Endothelial cell of umbilical vein (primary cell): Measurements from ENCODE around the gene DUOXA1. TPM values are rescaled to one million over a fixed set of nuclear protein-coding genes. Genes with fewer than 3 reads are reported as not detected.

Source experiments
- BruUV-seq: library from RNA; stranded (reverse); fragments of 400-500 nt; replicated peaks from 2 replicates; lab custom pipeline; 2021; lab: Mats Ljungman, UMichigan
- CTCF ChIA-PET: fragments of 300-600, 350-600 bp; sonication (Branson Sonifier 250); formaldehyde crosslinking; loops from one replicate; lab custom pipeline; 2021; ENCODE audit warnings: antibody characterized with exemption, inconsistent platforms; lab: Charles Lee
- POLR2A ChIA-PET: fragments of 300-600, 350-600 bp; sonication (Branson Sonifier 250); formaldehyde crosslinking; loops from one replicate; lab custom pipeline; 2021; ENCODE audit warnings: antibody characterized with exemption, inconsistent platforms; lab: Charles Lee
- DNase-seq: peaks from one replicate; pipeline ENCODE4 v3.0.0-alpha.2; 2011; ENCODE audit warnings: low read depth, low spot score
- FAIRE-seq: peaks from 2 replicates; lab custom pipeline; 2011; peaks lifted over from hg19 to GRCh38; lab: Jason Lieb, UNC
- H2AFZ ChIP-seq: 2 replicates; pipeline ENCODE4 v1.6.0; 2012; ENCODE audit warnings: low read depth, low read length, control low read depth, inconsistent platforms
- H3K27ac ChIP-seq: 2 replicates; pipeline ENCODE4 v1.5.1; 2011; ENCODE audit warnings: low read depth, mild to moderate bottlenecking, control low read depth, low read length, moderate library complexity; ENCODE audit not compliant: insufficient read depth
- H3K27me3 ChIP-seq, 2 experiments: 2 replicates each; pipeline versions ENCODE4 v1.6.0 to v1.6.1; 2011; ENCODE audit warnings: low read length in 2 of 2, mixed read lengths in 1 of 2; ENCODE audit not compliant: control insufficient read depth in 2 of 2, insufficient read depth in 2 of 2
- H3K36me3 ChIP-seq, 2 experiments: 2 replicates in 1 of 2; 3 replicates in 1 of 2; pipeline ENCODE4 v1.5.1; 2011; ENCODE audit warnings: low read length in 2 of 2, mild to moderate bottlenecking in 1 of 2, moderate library complexity in 1 of 2; ENCODE audit not compliant: control insufficient read depth in 2 of 2, insufficient read depth in 2 of 2; ENCODE audit errors: extremely low read depth in 1 of 2
- H3K4me1 ChIP-seq: 3 replicates; pipeline ENCODE4 v1.5.1; 2011; ENCODE audit warnings: mild to moderate bottlenecking, low read length; ENCODE audit not compliant: control insufficient read depth, insufficient read depth; ENCODE audit errors: extremely low read depth
- H3K4me2 ChIP-seq: 2 replicates; pipeline ENCODE4 v1.6.1; 2011; ENCODE audit warnings: low read length, control low read depth, mixed read lengths; ENCODE audit not compliant: insufficient read depth
- H3K4me3 ChIP-seq, 3 experiments: fragments of 200-600 bp in 1 of 3; sonication (generic), shearing (Covaris generic) in 1 of 3; replicated peaks in 1 of 3; 2 replicates each; pipeline ENCODE4 v1.5.1; 2011 to 2016; ENCODE audit warnings: control low read depth in 3 of 3, low read length in 3 of 3, mild to moderate bottlenecking in 2 of 3, inconsistent platforms in 1 of 3, low read depth in 1 of 3, moderate library complexity in 1 of 3; ENCODE audit not compliant: insufficient read depth in 1 of 3
- H3K79me2 ChIP-seq: 2 replicates; pipeline ENCODE4 v1.6.0; 2012; ENCODE audit warnings: low read length, inconsistent platforms; ENCODE audit not compliant: control insufficient read depth, insufficient read depth
- H3K9ac ChIP-seq: replicated peaks from 2 replicates; pipeline ENCODE3; 2011; ENCODE audit warnings: low read length, control low read depth; ENCODE audit not compliant: insufficient read depth; ENCODE audit errors: extremely low read depth
- H3K9me1 ChIP-seq: replicated peaks from 3 replicates; pipeline ENCODE4 v1.6.0; 2011; ENCODE audit warnings: mild to moderate bottlenecking, low read length; ENCODE audit not compliant: control insufficient read depth, insufficient read depth; ENCODE audit errors: extremely low read depth
- H3K9me3 ChIP-seq: replicated peaks from 2 replicates; pipeline ENCODE4 v1.5.1; 2012; ENCODE audit warnings: low read length, inconsistent platforms; ENCODE audit not compliant: control insufficient read depth, insufficient read depth
- H4K20me1 ChIP-seq: replicated peaks from 2 replicates; pipeline ENCODE3; 2011; ENCODE audit warnings: mild to moderate bottlenecking, low read length; ENCODE audit not compliant: control insufficient read depth, insufficient read depth; ENCODE audit errors: extremely low read depth
- CTCF ChIP-seq, 2 donors: IDR thresholded peaks; 1 replicate in 1 of 2; 2 replicates in 1 of 2; pipeline ENCODE4 v1.5.1; 2011; ENCODE audit warnings: low read length in 2 of 2, mild to moderate bottlenecking in 2 of 2, moderate library complexity in 2 of 2, control low read depth in 1 of 2, inconsistent platforms in 1 of 2, low read depth in 1 of 2; ENCODE audit not compliant: insufficient read depth in 1 of 2; ENCODE audit errors: extremely low read depth in 1 of 2
- EZH2 ChIP-seq: IDR thresholded peaks from 2 replicates; pipeline ENCODE4 v1.6.1; 2012; ENCODE audit warnings: borderline replicate concordance, low read depth, mild to moderate bottlenecking, moderate library complexity, low read length, inconsistent platforms; ENCODE audit not compliant: severe bottlenecking
- FOS ChIP-seq: IDR thresholded peaks from 2 replicates; pipeline ENCODE4 v1.6.1; 2011; ENCODE audit warnings: mild to moderate bottlenecking, low read length, moderate library complexity, borderline replicate concordance; ENCODE audit not compliant: insufficient read depth
- GATA2 ChIP-seq: IDR thresholded peaks from 2 replicates; pipeline ENCODE4 v1.7.0; 2011; ENCODE audit warnings: low read depth, mild to moderate bottlenecking, moderate library complexity, mixed read lengths, low read length; ENCODE audit not compliant: insufficient read length, insufficient read depth
- JUN ChIP-seq: IDR thresholded peaks from 2 replicates; pipeline ENCODE4 v1.6.1; 2011; ENCODE audit warnings: borderline replicate concordance, low read depth; ENCODE audit not compliant: insufficient read length, insufficient read depth
- MAX ChIP-seq: IDR thresholded peaks from 2 replicates; pipeline ENCODE4 v1.6.1; 2011; ENCODE audit not compliant: insufficient read depth, insufficient read length
- MYC ChIP-seq: IDR thresholded peaks from one replicate; pipeline ENCODE4 v1.6.1; 2011; ENCODE audit warnings: mild to moderate bottlenecking, low read depth, low read length
- POLR2A ChIP-seq: IDR thresholded peaks from 2 replicates; pipeline ENCODE4 v1.6.1; 2012; ENCODE audit warnings: low read depth, mild to moderate bottlenecking, control low read depth, low read length
- POLR2AphosphoS5 ChIP-seq: IDR thresholded peaks from 2 replicates; pipeline ENCODE4 v1.6.1; 2012; ENCODE audit warnings: low read depth, mild to moderate bottlenecking, control low read depth, low read length, moderate library complexity; ENCODE audit not compliant: insufficient read depth
- dilution Hi-C: fragments of 300-500 bp; cut with MboI; formaldehyde crosslinking; loops from one replicate; pipeline ENCODE4 v1.15.0; 2019; ENCODE audit warnings: low sequenced_read_pairs; ENCODE audit not compliant: extremely low pct_ligation_motif_present
- intact Hi-C: fragments of 100-400 bp; cut with micrococcal nuclease; formaldehyde crosslinking; loops from one replicate; pipeline ENCODE4 v1.10.0; 2022
- polyA plus RNA-seq, 4 experiments: library from polyadenylated mRNA; depleted of rRNA in 3 of 4; stranded (reverse) in 3 of 4; unstranded in 1 of 4; fragments of >200 nt; gene quantifications; 2 replicates each; pipeline versions ENCODE4 v1.2.1 to v1.2.3, GENCODE V29; 2011 to 2012; ENCODE audit warnings: missing spikeins in 1 of 4
- total RNA-seq: library from RNA; stranded (reverse); gene quantifications from 2 replicates; pipeline ENCODE4 v1.2.3, GENCODE V29; 2021

Gene DUOXA1
- total and polyA plus RNA-seq, 2 donors (not counting 3 experiments of a cell fraction or from before 2014, with no cell fraction given): 0.07 TPM; not detected in 1

- Histone ChIP-seq H3K9me1 (no peaks in the 10 kb centered on the region), H3K4me3 (no peak overlapping the region), H3K4me1 (no peaks in the 10 kb centered on the region), H3K27ac (no peak overlapping the region), H4K20me1 (no peaks in the 10 kb centered on the region), H3K4me2 (no peak overlapping the region), H3K9ac (no peak overlapping the region), H3K27me3 (peaks cover 5 to 7% of the 10 kb centered on the region in 2 experiments), H3K9me3 (no peaks in the 10 kb centered on the region), H3K79me2 (no peaks in the 10 kb centered on the region), H3K36me3 (no peaks in the 10 kb centered on the region), H2AFZ (no peak overlapping the region)
- DNase-seq: no peak
- no peak for FAIRE-seq
- ChIA-PET CTCF (interaction anchor here (0.9 to 1.6 kb wide), 2 partner anchors 15 kb away, joined by 3 to 8 read pairs; no protein-coding TSS in a partner anchor), POLR2A (no interaction called here)
- intact Hi-C loops: no loop called here
- no TSS peak for BruUV-seq
- TF ChIP-seq GATA2 (no peak), MYC (no peak)
- dilution Hi-C loops: no loop called here
Measured at GRCh38 chr15:45141386-45141785, 11.7 kb upstream of the DUOXA1 start.

- Histone ChIP-seq H3K4me2 (no peak overlapping the region), H3K9me3 (no peaks in the 10 kb centered on the region), H3K27ac (no peak overlapping the region), H3K4me3 (no peak overlapping the region), H4K20me1 (no peaks in the 10 kb centered on the region), H3K79me2 (no peaks in the 10 kb centered on the region), H3K36me3 (no peaks in the 10 kb centered on the region), H3K4me1 (no peaks in the 10 kb centered on the region), H2AFZ (no peak overlapping the region), H3K9me1 (no peaks in the 10 kb centered on the region), H3K27me3 (peaks cover 10 to 12% of the 10 kb centered on the region in 2 experiments), H3K9ac (no peak overlapping the region)
- DNase-seq (no peak), FAIRE-seq (no peak)
- ChIA-PET CTCF (interaction anchor here (1.1 to 1.6 kb wide), 2 partner anchors 10 to 14 kb away, joined by 3 to 8 read pairs; no protein-coding TSS in a partner anchor), POLR2A (no interaction called here)
- TF ChIP-seq GATA2 (no peak), MAX (no peak), JUN (no peak), POLR2AphosphoS5 (no peak), EZH2 (no peak), POLR2A (no peak), CTCF (IDR thresholded peaks at IDR 0.05; ENCODE audit: extremely low read depth in 1 of 2, insufficient read depth in 1 of 2, low read depth in 1 of 2, low read length in 2 of 2) (no peak), FOS (no peak), MYC (no peak)
- dilution Hi-C loops: no loop called here
- intact Hi-C loops: no loop called here
- BruUV-seq: no TSS peak
Measured at GRCh38 chr15:45140557-45141250, 11.0 kb upstream of the DUOXA1 start.
